Measurements from ENCODE around the gene PTPRD. TPM values are rescaled to one million over a fixed set of nuclear protein-coding genes. Genes with fewer than 3 reads are reported as not detected.

PTPRD gene
- total RNA-seq, 1 donor from 2014 or later: 6.9 TPM

DNA sequence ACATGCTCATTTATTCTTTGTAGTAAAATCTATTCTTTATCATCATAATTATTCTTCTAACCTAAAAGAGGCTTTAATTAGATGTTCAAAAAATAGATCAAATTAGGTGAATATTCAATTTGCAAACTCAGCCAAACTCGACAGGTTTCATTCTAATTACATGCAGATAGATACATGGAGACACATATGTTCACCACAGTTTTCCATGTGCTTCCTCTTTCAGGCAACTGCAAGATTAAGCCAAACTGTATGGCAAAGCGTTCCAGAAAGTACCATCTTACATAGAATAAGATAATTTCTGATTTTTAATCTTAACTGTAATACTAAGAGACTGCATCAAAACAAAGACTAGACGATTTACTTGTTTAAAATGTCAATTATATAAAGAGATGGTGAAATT, 1944.6 kb downstream of the PTPRD start:
- intact Hi-C loops (cut with DNase I): no loop called here
- no peak for DNase-seq (ENCODE audit: low spot score in 2 of 2)
- Histone ChIP-seq H3K27ac (no peak overlapping the region), H3K36me3 (no peaks in the 10 kb centered on the region), H3K27me3 (no peaks in the 10 kb centered on the region), H3K4me3 (no peak overlapping the region), H3K4me1 (no peaks in the 10 kb centered on the region), H3K9me3 (no peaks in the 10 kb centered on the region)
- TF ChIP-seq, protein P1, sequence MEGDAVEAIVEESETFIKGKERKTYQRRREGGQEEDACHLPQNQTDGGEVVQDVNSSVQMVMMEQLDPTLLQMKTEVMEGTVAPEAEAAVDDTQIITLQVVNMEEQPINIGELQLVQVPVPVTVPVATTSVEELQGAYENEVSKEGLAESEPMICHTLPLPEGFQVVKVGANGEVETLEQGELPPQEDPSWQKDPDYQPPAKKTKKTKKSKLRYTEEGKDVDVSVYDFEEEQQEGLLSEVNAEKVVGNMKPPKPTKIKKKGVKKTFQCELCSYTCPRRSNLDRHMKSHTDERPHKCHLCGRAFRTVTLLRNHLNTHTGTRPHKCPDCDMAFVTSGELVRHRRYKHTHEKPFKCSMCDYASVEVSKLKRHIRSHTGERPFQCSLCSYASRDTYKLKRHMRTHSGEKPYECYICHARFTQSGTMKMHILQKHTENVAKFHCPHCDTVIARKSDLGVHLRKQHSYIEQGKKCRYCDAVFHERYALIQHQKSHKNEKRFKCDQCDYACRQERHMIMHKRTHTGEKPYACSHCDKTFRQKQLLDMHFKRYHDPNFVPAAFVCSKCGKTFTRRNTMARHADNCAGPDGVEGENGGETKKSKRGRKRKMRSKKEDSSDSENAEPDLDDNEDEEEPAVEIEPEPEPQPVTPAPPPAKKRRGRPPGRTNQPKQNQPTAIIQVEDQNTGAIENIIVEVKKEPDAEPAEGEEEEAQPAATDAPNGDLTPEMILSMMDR (IDR thresholded peaks at IDR 0.05): no peak

- intact Hi-C loops (cut with DNase I): no loop called here
- Histone ChIP-seq H3K36me3 (no peaks in the 10 kb centered on the region), H3K9me3 (no peaks in the 10 kb centered on the region), H3K4me1 (no peaks in the 10 kb centered on the region), H3K27me3 (no peaks in the 10 kb centered on the region), H3K27ac (no peak overlapping the region), H3K4me3 (no peak overlapping the region)
- TF ChIP-seq, protein P1 (IDR thresholded peaks at IDR 0.05): no peak
- no peak for DNase-seq (ENCODE audit: low spot score in 2 of 2)
Measured at GRCh38 chr9:8666060-8666459, 1946.7 kb downstream of the PTPRD start.

- intact Hi-C loops (cut with DNase I): no loop called here
- no peaks in the 10 kb centered on the region for H3K9me3 ChIP-seq
- no peak overlapping the region for H3K27ac ChIP-seq
- H3K4me3 ChIP-seq: no peak overlapping the region
- DNase-seq (ENCODE audit: low spot score in 2 of 2): peak in 1 of 2 donors; percentile 68
- H3K36me3 ChIP-seq: no peaks in the 10 kb centered on the region
- no peaks in the 10 kb centered on the region for H3K27me3 ChIP-seq
- TF ChIP-seq, protein P1 (IDR thresholded peaks at IDR 0.05): no peak
- no peaks in the 10 kb centered on the region for H3K4me1 ChIP-seq
Measured at GRCh38 chr9:8660383-8660782, 1952.4 kb downstream of the PTPRD start.

- TF ChIP-seq, protein P1 (IDR thresholded peaks at IDR 0.05): no peak
- H3K4me1 ChIP-seq: no peaks in the 10 kb centered on the region
- H3K36me3 ChIP-seq: no peaks in the 10 kb centered on the region
- no peaks in the 10 kb centered on the region for H3K9me3 ChIP-seq
- no peak for DNase-seq (ENCODE audit: low spot score in 2 of 2)
- no peak overlapping the region for H3K27ac ChIP-seq
- no peaks in the 10 kb centered on the region for H3K27me3 ChIP-seq
- intact Hi-C loops (cut with DNase I): no loop called here
- no peak overlapping the region for H3K4me3 ChIP-seq
Measured at GRCh38 chr9:8659108-8659507, 1953.7 kb downstream of the PTPRD start.

DNA sequence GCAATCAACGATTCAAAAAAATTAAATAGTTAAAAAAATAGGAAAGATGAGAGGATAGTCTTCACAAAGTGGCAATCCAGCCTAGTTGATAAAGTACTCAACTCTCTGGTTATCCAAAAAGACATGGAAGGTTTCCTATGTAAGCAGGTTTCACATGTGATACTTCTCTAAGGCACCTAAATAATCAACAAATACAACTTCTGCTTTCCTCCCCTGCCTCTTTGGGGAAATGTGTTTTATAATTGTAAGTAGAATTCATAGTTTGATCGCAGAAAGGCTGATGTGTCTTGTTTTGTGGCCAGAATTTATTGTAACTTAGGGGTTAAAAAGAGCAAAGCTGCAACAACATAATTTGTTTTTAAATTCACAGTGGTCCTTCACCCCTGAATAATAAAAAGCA, 1957.7 kb downstream of the PTPRD start:
- Histone ChIP-seq H3K4me1 (peaks cover 0 to 2% of the 10 kb centered on the region in 2 donors), H3K36me3 (no peaks in the 10 kb centered on the region), H3K27me3 (no peaks in the 10 kb centered on the region), H3K4me3 (no peak overlapping the region), H3K9me3 (no peaks in the 10 kb centered on the region), H3K27ac (no peak overlapping the region)
- intact Hi-C loops (cut with DNase I): no loop called here
- TF ChIP-seq, protein P1 (IDR thresholded peaks at IDR 0.05): no peak
- no peak for DNase-seq (ENCODE audit: low spot score in 2 of 2)

- Histone ChIP-seq H3K9me3 (no peaks in the 10 kb centered on the region), H3K4me3 (no peak overlapping the region), H3K27ac (no peak overlapping the region), H3K27me3 (no peaks in the 10 kb centered on the region), H3K4me1 (peaks cover 0 to 2% of the 10 kb centered on the region in 2 donors), H3K36me3 (no peaks in the 10 kb centered on the region)
- no peak for DNase-seq (ENCODE audit: low spot score in 2 of 2)
- TF ChIP-seq, protein P1 (IDR thresholded peaks at IDR 0.05): no peak
- intact Hi-C loops (cut with DNase I): no loop called here
Measured at GRCh38 chr9:8653855-8654254, 1958.9 kb downstream of the PTPRD start.
